ENCODE data around the gene CTSW. TPM values are rescaled to one million over a fixed set of nuclear protein-coding genes. Genes with fewer than 3 reads are reported as not detected.

Gene CTSW
- total RNA-seq, 1 donor from 2014 or later = 26.4 TPM

DNA sequence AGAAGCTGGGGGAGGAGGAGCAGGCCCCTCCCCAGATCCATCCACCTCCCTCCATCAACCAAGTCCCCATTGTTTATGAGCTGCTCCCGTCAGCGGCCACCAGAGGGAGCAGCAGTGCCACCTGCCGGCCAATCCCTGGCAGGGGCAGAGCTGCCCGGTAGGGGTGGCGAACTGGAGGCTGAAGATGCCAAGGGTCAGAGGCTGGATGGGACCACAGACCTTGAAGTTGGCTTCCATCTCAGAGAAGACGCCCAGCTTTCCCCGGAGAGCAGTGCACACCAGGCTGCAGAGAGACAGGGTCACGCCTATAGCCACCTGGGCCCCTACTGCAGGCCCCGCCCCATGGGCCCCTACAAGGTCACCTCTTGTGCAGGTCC lies 5.1 kb downstream of the CTSW start:
- intact Hi-C loops (cut with micrococcal nuclease) = loop anchor here (1.0 to 5.0 kb wide), 4 partner anchors 11 to 172 kb away; partner anchors contain the start of gene KAT5

DNA sequence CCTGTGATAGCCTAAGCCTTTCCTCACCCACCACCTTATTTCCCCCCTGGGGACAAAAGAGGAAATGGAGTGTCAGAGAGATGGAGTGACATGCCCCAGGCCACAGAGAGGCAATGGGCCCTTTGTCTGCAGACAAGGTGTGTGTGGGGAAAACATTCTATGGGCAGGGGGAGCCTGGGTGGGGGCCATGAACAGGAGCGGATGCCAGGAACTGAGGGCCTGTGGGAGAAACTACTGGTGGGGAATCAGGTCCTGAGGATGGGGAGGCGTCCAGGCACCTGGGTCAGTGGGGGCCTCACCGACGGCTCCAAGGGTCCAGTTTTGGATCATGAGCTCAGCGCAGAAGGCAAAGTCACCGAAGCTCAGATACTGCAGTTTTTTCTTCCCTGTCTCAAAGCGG lies 5.6 kb downstream of the CTSW start:
- intact Hi-C loops (cut with micrococcal nuclease) = loop anchor here (5.0 kb wide), 1 partner anchor 173 kb away; the partner anchor contains the start of gene KAT5

DNA sequence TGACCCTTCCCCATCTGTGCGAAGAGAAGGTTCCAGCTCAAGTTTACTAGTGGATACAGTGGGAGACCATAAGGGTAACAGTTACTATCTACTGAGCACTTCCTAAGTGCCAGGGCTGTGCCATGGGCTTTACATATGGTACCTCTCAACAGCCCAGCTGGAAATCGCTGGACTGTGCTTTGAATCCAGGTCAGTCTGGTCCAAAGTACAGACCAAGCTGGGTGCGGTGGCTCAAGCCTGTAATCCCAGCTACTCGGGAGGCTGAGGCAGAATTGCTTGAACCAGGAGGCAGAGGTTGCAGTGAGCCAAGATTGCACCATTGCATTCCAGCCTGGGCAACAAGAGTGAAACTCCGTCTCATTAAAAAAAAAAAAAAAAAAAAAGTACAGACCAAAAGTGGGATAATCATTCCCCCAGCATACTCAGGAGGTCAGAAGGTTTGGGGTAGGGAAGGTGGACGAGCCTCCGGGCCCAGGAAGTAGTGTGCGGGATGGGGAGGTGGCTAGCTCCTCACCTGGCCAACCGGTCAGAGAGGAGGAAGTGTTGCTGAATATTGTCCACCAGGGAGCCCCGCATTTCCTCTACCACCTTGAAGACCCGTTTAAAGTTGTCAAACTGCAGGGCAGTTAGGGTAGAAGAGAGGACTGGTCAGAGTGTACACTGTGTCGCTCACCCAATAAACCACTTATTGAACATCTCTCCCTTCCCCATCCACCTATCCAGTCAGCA lies 6.3 kb downstream of the CTSW start:
- intact Hi-C loops (cut with micrococcal nuclease) = loop anchor here (5.0 kb wide), 1 partner anchor 174 kb away; the partner anchor contains the start of gene KAT5

GRCh38 chr11:65886826-65887722 lies 7.4 kb downstream of the CTSW start:
- intact Hi-C loops (cut with micrococcal nuclease) = loop anchor here (5.0 kb wide), 1 partner anchor 175 kb away; the partner anchor contains the start of gene KAT5

GRCh38 chr11:65887723-65888162 lies 8.1 kb downstream of the CTSW start:
- intact Hi-C loops (cut with micrococcal nuclease) = loop anchor here (1.0 to 5.0 kb wide), 5 partner anchors 14 to 175 kb away; partner anchors contain the start of genes C11orf68, CFL1, DRAP1 and KAT5

DNA sequence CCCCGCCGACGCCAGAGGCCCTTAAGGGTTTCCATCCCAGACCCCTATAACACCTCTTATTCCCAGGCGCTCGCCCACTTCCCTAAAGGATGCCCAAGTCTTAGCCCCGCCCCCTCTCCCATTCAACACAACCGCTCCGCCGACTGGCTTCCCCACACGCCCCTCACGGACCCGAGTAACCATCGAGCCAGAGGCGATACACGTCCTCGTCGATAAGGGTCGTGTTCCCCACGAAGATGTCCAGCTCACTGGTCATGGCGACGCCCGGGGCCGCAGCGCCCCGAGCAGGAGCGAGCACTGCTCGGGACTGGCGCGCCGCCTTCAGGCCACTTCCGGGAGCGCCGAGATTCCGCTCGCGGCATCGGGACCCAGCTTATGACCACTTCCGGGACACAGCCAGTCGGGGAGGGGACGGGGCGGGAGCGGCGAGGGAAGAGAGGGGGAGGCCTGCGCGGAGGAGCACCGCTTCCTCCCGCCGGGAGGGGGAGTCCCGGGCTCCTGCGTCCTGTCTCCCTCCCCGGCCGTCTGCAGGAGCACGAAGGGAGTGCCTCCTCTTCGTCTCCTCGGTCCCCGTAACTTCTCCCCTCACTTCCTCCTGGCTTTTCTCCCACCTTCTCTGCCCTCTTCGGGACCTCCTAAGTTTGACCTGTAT lies 8.7 kb downstream of the CTSW start, which contains the start of gene FIBP:
Gene FIBP, minus strand, starts transcription at position 309 of the 652 bp plus-strand sequence. Its CDS starts 53 bp downstream, at position 256.
- intact Hi-C loops (cut with micrococcal nuclease) = loop anchor here (1.0 to 5.0 kb wide), 5 partner anchors 15 to 176 kb away; partner anchors contain the start of genes C11orf68, CFL1, DRAP1 and KAT5

- intact Hi-C loops (cut with micrococcal nuclease) = loop anchor here (1.0 to 10.0 kb wide), 3 partner anchors 10 to 106 kb away; partner anchors contain the start of genes AP5B1, FOSL1, OVOL1 and SART1
Observed at GRCh38 chr11:65890324-65891218, 10.9 kb downstream of the CTSW start, which contains the start of gene CCDC85B. Gene CCDC85B, plus strand, starts transcription at chr11:65890673. Its CDS starts 111 bp downstream, at chr11:65890784.

DNA sequence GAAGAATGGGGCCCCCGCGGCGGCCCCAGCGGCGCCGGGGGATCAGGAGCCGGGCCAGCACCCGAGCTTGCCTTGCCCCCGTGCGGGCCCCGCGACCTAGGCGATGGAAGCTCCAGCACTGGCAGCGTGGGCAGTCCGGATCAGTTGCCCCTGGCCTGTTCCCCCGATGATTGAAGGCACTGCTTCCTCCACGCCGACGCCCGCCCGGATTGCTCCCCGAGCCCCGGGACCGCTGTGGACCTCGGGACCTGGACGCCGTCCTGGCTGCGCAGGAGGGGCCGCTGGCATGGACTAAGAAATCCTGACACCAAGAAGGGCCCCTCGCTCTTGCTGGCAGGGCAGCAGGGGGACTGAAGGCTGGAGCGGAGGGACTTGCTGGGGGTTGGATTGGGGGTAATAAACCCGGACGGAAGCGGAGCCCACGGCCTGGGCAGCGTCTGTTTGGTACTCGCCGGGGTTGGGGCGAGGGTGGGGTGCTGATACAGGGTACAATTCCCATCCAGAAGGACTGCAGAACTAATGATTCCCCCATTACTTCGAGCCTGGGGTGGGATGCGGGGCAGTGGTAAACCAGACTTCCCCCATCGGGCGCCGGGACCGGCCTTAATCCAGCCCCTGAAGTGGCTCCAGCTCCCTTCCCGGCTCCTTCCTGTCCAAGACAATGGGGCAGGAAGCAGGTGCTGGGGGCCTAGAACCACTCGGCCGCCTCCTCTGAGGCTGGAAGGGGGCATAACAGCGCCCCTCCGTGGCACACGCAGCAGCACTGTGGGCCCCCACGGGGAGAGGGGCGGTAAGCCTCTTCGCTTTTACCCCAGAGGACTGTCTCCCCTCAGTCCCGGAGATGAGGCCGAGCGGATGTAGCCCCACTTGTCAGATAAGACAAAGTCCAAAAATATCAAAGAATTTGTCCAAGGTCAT lies 11.8 kb downstream of the CTSW start:
- intact Hi-C loops (cut with micrococcal nuclease) = loop anchor here (10.0 kb wide), 1 partner anchor 107 kb away; the partner anchor contains the start of genes AP5B1 and OVOL1

DNA sequence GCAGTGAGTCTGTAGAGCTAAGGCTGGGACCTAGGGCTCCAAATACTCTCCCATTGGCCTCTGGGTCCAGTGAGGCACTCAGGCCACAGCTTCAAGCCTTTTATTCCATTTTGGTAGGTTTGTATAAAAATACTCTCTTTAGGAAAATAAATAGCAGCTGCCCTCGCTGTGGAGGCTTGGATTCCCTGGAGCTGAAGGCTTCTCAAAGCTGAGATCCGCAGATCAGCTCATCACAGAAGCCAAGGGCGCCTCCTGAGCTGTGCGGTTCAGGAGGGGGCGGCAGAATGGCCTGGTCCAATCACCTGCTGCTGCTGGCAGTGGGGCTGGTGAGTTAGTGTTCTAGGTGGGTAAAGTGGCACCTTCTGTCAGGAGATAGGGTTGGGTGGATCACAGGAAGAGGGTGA lies 12.5 kb downstream of the CTSW start:
- intact Hi-C loops (cut with micrococcal nuclease) = loop anchor here (10.0 kb wide), 1 partner anchor 107 kb away; the partner anchor contains the start of genes AP5B1 and OVOL1

- intact Hi-C loops (cut with micrococcal nuclease) = loop anchor here (10.0 kb wide), 1 partner anchor 108 kb away; the partner anchor contains the start of genes AP5B1 and OVOL1
Observed at GRCh38 chr11:65892661-65893317, 13.2 kb downstream of the CTSW start.

- intact Hi-C loops (cut with micrococcal nuclease) = loop anchor here (10.0 kb wide), 1 partner anchor 109 kb away; the partner anchor contains the start of genes AP5B1 and OVOL1
Observed at GRCh38 chr11:65894034-65894591, 14.5 kb downstream of the CTSW start.

- intact Hi-C loops (cut with micrococcal nuclease) = loop anchor here (10.0 kb wide), 1 partner anchor 111 kb away; the partner anchor contains the start of genes AP5B1 and OVOL1
Observed at GRCh38 chr11:65895482-65895981, 15.9 kb downstream of the CTSW start.

DNA sequence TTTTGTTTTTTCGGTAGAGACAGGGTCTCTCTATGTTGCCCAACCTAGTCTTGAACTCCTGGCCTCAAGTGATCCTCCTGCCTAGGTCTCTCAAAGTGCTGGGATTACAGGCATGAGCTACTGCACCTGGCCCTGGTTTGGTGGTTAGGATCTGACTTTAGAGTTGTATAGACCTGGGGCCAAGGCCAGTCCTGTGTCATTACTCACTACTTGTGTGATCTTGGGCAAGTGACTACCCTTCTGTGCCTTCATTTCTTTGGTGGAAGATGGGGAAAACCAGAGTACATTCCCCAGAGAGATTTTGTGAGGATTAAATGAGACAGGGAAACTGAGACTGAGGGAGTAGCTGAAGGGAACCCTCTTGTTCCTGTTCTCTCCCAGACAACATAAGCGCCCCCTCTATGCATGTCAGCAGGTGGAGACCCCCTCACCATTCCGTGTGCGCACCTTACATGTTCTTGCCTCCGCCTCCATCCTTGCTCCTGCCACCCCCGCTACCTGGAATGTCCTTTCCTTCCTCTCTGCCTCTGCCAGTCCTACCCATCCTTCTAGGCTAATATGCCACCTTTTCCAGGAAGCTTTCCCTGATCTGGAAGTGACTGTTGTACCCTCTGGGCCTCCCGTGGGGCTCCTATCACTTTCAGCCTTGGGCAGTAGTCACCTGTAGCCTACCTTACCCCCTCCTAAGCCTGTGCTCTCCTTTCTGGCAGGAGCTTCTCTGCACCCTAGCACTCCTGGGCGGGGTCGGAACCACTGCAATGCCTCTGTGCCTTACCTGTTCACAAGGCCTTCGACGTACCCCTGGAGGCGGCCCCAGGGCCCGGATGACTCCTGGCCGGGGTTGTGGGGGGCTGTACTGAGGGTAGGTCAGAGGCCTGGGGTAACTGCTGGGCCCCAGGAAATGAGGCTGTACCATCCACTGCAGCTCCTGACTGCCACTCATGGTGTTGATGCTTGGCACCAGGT lies 16.7 kb downstream of the CTSW start:
- intact Hi-C loops (cut with micrococcal nuclease) = loop anchor here (10.0 kb wide), 1 partner anchor 112 kb away; the partner anchor contains the start of genes AP5B1 and OVOL1

DNA sequence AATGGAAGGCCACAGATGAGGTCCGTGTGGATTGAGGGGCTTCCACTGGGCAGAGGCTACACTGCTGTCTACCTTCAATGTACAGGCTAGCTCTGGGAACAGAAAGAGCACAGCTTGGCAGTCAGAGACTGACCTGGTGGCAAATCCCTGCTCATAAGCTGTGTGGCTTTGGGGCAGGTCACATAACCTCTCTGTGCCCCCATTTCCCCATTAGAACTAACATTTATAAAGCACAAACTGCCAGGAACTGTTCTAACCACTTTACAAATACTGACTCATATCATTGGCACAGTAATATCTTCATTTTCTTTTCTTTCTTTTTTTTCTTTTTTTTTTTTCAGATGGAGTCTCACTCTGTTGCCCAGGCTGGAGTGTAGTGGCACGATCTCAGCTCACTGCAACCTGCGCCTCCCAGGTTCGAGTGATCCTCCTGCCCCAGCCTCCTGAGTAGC lies 17.4 kb downstream of the CTSW start:
- intact Hi-C loops (cut with micrococcal nuclease) = loop anchor here (10.0 kb wide), 1 partner anchor 112 kb away; the partner anchor contains the start of genes AP5B1 and OVOL1

GRCh38 chr11:65898656-65899355 lies 19.2 kb downstream of the CTSW start:
- intact Hi-C loops (cut with micrococcal nuclease) = loop anchor here (10.0 kb wide), 1 partner anchor 114 kb away; the partner anchor contains the start of genes AP5B1 and OVOL1
